Gastroesophageal sphincter (tissue), 4 donors: ENCODE measurements around the gene C19orf44. TPM values are rescaled to one million over a fixed set of nuclear protein-coding genes. Genes with fewer than 3 reads are reported as not detected.
"Not testable (repeated sequence)": the region's sequence is repeated elsewhere in the genome, so short reads cannot be mapped to it uniquely, and the experiment has no call there.

Experiments
- ATAC-seq: fragments of 150-250 bp; one replicate; pipeline ENCODE4 v1.9.1; 2016; ENCODE audit warnings: mild to moderate bottlenecking, moderate library complexity
- H3K27ac ChIP-seq, 4 donors: fragments of 200-600 bp; sonication (generic) in 3 of 4; 1 replicate in 3 of 4; 2 replicates in 1 of 4; pipeline ENCODE4 v1.5.1; 2016 to 2019
- H3K27me3 ChIP-seq: fragments of 200-600 bp; sonication (generic); one replicate; pipeline ENCODE4 v1.5.1; 2019
- H3K36me3 ChIP-seq, 2 donors: fragments of 200-600 bp; sonication (generic); one replicate each; pipeline ENCODE4 v1.5.1; 2019; ENCODE audit warnings: control low read depth in 1 of 2
- H3K4me1 ChIP-seq, 3 donors: fragments of 200-600 bp; sonication (generic); 1 replicate in 2 of 3; 2 replicates in 1 of 3; pipeline ENCODE4 v1.5.1; 2016 to 2019; ENCODE audit warnings: control low read depth in 2 of 3
- H3K4me3 ChIP-seq, 2 donors: fragments of 200-600 bp; sonication (generic); one replicate each; pipeline ENCODE4 v1.5.1; 2019; ENCODE audit warnings: mild to moderate bottlenecking in 1 of 2, moderate library complexity in 1 of 2
- H3K9me3 ChIP-seq, 3 donors: fragments of 200-600 bp; sonication (generic); one replicate each; pipeline ENCODE4 v1.5.1; 2017 to 2019; ENCODE audit warnings: control low read depth in 2 of 3
- EP300 ChIP-seq: sonication (generic); formaldehyde crosslinking; IDR thresholded peaks from one replicate; pipeline ENCODE4 v1.6.1; 2017; ENCODE audit warnings: antibody characterized with exemption, mild to moderate bottlenecking
- POLR2A ChIP-seq, 2 donors: fragments of 450-650 bp; IDR thresholded peaks; one replicate each; pipeline ENCODE4 v1.6.1; 2017; ENCODE audit warnings: antibody characterized with exemption in 2 of 2, mild to moderate bottlenecking in 2 of 2, moderate library complexity in 1 of 2
- POLR2AphosphoS5 ChIP-seq: sonication (generic); formaldehyde crosslinking; IDR thresholded peaks from one replicate; pipeline ENCODE4 v1.6.1; 2017; ENCODE audit warnings: antibody characterized with exemption
- WGBS, 2 donors: methylation state at CpG; one replicate each; pipeline ENCODE4 v1.1.5; 2018; ENCODE audit warnings: low coverage in 1 of 2; 5-methylcytosine and 5-hydroxymethylcytosine counted together
- total RNA-seq, 4 donors: library from RNA; depleted of rRNA; stranded (reverse); fragments of >200 nt; gene quantifications; one replicate each; pipeline ENCODE4 v1.1.0, GENCODE V29; 2016
- TF ChIP-seq, protein P1 (sequence below), 4 experiments: fragments of 200-600 bp in 2 of 4; fragments of 450-650 bp in 2 of 4; sonication (generic) in 1 of 4; IDR thresholded peaks; one replicate each; pipeline ENCODE4 v1.5.1; 2017 to 2019; ENCODE audit warnings: antibody characterized with exemption in 4 of 4, mild to moderate bottlenecking in 2 of 4, moderate library complexity in 2 of 4

The C19orf44 gene
- total RNA-seq, 4 donors from 2014 or later: 8.1 to 12.3 (median 11.9) TPM

DNA sequence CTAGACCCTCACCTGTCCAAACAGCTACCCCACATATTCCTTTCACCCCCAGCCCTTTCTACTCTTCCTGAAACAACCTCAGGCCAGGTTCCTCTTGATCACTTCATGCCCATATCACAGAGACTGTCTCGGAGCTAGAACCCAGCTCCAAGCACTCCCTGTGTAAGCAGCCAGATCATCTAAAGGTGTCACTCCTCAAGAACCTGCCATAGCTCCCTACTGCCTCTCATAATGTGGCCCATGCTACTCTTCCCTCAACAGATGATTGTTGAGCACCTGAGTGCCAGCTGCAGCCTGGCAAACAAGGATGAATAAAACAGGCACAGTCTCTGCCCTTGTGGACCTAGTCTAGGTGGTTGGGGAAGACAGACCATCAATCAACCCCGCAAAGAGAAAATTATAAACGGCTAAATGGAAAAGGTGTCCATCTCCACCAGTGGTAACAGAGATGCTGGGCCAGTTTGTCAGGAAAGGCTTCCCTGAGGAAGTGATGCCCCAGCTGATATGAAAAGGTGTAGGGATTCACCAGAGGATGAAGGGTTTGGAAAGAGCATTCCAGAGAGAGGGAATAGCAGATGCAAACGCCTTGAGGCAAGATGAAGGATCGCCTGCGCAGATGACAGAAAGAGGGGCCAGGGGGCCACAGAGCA, 32.7 kb upstream of the C19orf44 start:
- Histone ChIP-seq H3K4me1 (peaks cover 0 to 66% (median 3%) of the 10 kb centered on the region in 3 donors), H3K4me3 (no peak overlapping the region), H3K9me3 (no peaks in the 10 kb centered on the region), H3K27ac (no peak overlapping the region), H3K36me3 (no peaks in the 10 kb centered on the region), H3K27me3 (no peaks in the 10 kb centered on the region)
- WGBS, 2 donors: 75 to 100% methylated on average over 1 to 6 of the region's 6 CpGs
- ATAC-seq: no peak
- no peak for TF ChIP-seq POLR2A (IDR thresholded peaks at IDR 0.05)
- TF ChIP-seq, protein P1, sequence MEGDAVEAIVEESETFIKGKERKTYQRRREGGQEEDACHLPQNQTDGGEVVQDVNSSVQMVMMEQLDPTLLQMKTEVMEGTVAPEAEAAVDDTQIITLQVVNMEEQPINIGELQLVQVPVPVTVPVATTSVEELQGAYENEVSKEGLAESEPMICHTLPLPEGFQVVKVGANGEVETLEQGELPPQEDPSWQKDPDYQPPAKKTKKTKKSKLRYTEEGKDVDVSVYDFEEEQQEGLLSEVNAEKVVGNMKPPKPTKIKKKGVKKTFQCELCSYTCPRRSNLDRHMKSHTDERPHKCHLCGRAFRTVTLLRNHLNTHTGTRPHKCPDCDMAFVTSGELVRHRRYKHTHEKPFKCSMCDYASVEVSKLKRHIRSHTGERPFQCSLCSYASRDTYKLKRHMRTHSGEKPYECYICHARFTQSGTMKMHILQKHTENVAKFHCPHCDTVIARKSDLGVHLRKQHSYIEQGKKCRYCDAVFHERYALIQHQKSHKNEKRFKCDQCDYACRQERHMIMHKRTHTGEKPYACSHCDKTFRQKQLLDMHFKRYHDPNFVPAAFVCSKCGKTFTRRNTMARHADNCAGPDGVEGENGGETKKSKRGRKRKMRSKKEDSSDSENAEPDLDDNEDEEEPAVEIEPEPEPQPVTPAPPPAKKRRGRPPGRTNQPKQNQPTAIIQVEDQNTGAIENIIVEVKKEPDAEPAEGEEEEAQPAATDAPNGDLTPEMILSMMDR (IDR thresholded peaks at IDR 0.05): no peak
- TF ChIP-seq POLR2AphosphoS5: no peak
- TF ChIP-seq EP300: no peak

DNA sequence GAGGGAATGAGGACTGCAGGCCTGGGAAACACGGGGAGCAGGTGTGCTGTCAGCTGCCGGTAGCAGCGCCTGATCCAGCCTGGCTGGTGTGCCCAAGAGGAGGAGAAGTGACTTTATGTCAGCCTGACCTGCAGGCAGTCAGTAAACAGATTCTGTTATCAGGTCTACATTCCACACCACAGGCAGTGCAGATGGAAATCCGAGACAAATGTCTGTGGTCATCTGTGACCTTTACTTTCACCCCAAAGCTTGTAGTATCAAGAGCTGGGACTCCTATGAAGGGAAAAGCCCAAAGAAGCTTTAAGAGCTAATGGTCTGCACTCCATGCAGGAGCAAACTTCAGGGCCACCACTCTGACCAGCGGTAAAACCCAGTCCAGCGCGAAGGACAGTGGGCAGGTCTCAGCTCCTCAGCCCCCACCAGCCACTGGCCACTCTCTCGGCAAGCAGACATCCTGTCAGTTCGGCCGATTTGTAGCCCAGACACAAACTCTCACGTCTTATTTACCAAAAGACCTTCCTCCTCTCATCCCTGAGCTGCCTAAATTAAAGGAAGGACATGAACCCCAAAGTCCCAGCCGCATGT, 32.1 kb upstream of the C19orf44 start:
- no peaks in the 10 kb centered on the region for H3K9me3 ChIP-seq
- no peaks in the 10 kb centered on the region for H3K36me3 ChIP-seq
- H3K4me1 ChIP-seq: peaks cover 0 to 66% (median 3%) of the 10 kb centered on the region in 3 donors
- ATAC-seq: no peak
- no peak overlapping the region for H3K27ac ChIP-seq
- TF ChIP-seq POLR2AphosphoS5 (no peak), EP300 (no peak), POLR2A (IDR thresholded peaks at IDR 0.05) (no peak)
- TF ChIP-seq, protein P1 (IDR thresholded peaks at IDR 0.05): no peak
- H3K27me3 ChIP-seq: no peaks in the 10 kb centered on the region
- 53 to 81% methylated on average over 7 to 8 of the region's 12 CpGs for WGBS, 2 donors
- no peak overlapping the region for H3K4me3 ChIP-seq

DNA sequence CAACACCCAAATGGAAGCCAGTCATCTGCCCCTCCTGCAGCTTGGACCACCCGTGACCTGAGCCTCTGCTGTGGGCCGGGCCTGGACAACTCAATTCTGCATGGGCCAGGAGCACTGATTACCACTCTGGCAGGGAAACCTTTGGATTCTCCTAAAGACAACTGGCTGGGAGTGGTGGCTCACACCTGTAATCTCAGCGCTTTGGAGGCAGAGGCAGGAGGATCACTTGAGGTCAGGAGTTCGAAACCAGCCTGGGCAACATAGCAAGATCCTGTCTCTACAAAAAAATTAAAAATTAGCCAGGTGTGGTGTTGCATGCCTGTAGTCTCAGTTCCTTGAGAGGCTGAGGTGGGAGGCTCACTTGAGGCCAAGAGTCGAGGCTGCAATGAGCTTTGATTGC, 31.0 kb upstream of the C19orf44 start:
- WGBS, 2 donors: 83 to 87% methylated on average over 3 of the region's 5 CpGs
- ATAC-seq: no peak
- H3K9me3 ChIP-seq: no peaks in the 10 kb centered on the region
- H3K4me3 ChIP-seq: no peak overlapping the region
- H3K4me1 ChIP-seq: peaks cover 0 to 77% (median 9%) of the 10 kb centered on the region in 3 donors
- no peak for TF ChIP-seq POLR2A (IDR thresholded peaks at IDR 0.05)
- TF ChIP-seq POLR2AphosphoS5: no peak
- no peak for TF ChIP-seq EP300
- TF ChIP-seq, protein P1 (IDR thresholded peaks at IDR 0.05): no peak
- H3K27ac ChIP-seq: no peak overlapping the region
- H3K27me3 ChIP-seq: no peaks in the 10 kb centered on the region
- no peaks in the 10 kb centered on the region for H3K36me3 ChIP-seq

DNA sequence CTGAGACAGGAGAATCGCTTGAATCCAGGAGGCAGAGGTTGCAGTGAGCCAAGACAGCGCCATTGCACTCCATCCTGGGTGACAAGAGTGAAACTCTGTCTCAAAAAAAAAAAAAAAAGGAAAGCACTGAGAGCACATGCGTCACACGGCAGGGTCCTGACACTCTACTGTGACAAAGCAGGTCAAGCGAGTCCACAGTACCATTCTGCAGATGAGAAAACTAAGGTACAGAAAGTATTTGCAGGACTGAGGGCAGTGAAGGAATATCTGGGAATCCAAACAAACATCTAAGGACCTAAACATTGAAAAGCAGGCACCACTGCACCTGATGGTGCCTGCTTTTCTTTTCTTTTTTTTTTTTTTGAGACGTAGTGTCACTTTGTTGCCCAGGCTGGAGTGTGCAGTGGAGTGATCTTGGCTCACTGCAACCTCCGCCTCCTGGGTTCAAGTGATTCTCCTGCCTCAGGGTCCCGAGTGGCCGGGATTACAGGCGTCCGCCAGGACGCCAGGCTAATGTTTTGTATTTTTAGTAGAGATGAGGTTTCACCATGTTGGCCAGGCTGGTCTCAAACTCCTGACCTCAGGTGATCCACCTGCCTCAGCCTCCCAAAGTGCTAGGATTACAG, 29.3 kb upstream of the C19orf44 start:
- WGBS, 2 donors: 74 to 85% methylated on average over 7 to 9 of the region's 12 CpGs

DNA sequence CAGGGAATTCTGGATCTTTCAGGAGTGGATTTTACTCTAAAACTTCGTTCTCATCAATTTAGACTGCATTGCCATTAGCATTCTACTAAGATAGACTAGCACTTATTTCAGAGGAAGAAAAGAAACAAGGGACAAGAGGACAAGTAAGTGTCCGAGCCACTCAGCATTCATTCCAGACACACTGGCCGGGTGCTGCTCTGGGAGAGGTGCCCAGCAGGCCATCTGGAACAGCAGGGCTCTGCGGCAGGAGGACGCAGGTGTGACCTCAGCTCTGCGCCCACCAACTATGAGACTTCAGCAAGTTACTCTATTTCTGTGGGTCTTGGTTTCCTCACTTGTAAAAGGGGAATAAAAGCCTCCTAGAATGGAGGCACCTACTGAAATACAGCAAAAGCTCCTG, 28.6 kb upstream of the C19orf44 start:
- TF ChIP-seq POLR2AphosphoS5: no peak
- no peak for TF ChIP-seq POLR2A (IDR thresholded peaks at IDR 0.05)
- TF ChIP-seq EP300: no peak
- TF ChIP-seq, protein P1 (IDR thresholded peaks at IDR 0.05): no peak
- 77 to 80% methylated on average over 6 of the region's 6 CpGs for WGBS, 2 donors
- ATAC-seq: no peak
- no peak overlapping the region for H3K4me3 ChIP-seq
- H3K27ac ChIP-seq: no peak overlapping the region
- no peaks in the 10 kb centered on the region for H3K27me3 ChIP-seq
- peaks cover 0 to 80% (median 18%) of the 10 kb centered on the region in 3 donors for H3K4me1 ChIP-seq
- no peaks in the 10 kb centered on the region for H3K9me3 ChIP-seq
- no peaks in the 10 kb centered on the region for H3K36me3 ChIP-seq

More for the DNA sequence above, 29.3 kb upstream of the C19orf44 start:
- H3K4me1 ChIP-seq: peaks cover 0 to 81% (median 18%) of the 10 kb centered on the region in 3 donors
- H3K4me3 ChIP-seq, ATAC-seq, H3K27ac ChIP-seq, H3K27me3 ChIP-seq, H3K36me3 ChIP-seq, H3K9me3 ChIP-seq: not testable (repeated sequence)
